HG03060 (cell line): ENCODE measurements around the gene GCHFR.
A peak's percentile ranks its signal among the peaks of the same experiment; 100 is the strongest.

Source experiments
- ATAC-seq: cut with Tn5 transposase; IDR thresholded peaks from one replicate; pipeline ENCODE4 v1.9.1; 2021; ENCODE audit warnings: low read depth, moderate number of reproducible peaks; ENCODE audit not compliant: unreplicated experiment

The GCHFR gene

DNA sequence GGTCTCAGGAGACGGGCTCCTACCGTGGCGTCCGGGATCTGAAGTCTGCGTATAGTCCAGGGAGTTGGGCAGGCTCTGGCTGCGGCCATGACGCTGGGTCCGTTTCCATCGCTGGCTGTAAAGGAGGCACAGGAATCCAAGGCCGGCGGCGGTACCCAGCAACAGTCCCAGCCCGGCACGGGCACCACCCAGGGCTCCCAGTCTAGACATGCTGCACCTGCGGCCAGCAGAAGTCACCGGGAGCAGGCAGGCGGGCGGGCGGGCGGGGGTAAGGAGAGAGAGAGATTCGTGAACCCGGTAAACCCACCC lies 9.3 kb upstream of the GCHFR start:
- no peak for ATAC-seq

- no peak for ATAC-seq
Observed at GRCh38 chr15:40754883-40755811, 8.7 kb upstream of the GCHFR start, which contains the start of gene RMDN3. Gene RMDN3, minus strand, starts transcription at chr15:40755254. Its CDS starts 471 bp downstream, at chr15:40754783.

GRCh38 chr15:40755812-40756208 lies 8.1 kb upstream of the GCHFR start:
- ATAC-seq = no peak

GRCh38 chr15:40756938-40757337 lies 6.9 kb upstream of the GCHFR start:
- no peak for ATAC-seq

DNA sequence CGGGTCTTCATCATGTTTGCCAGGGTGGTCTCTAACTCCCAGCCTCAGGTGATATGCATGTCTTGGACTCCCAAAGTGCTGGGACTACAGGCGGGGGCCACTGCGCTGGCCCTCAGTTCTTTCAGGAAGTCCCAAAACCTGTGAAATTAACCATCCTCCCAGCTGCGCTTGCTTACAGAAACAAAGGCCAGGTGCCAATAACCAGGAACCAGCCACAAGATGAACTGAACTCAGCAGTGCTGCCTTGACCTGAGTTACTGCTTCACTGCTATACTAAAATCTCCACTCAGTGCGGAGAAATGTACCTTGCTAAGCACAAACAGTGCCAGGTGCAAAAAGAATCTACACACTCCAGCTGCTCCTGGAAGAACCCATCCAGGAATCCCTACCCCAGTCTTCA lies 3.9 kb upstream of the GCHFR start:
- ATAC-seq = no peak

- ATAC-seq = no peak
Observed at GRCh38 chr15:40762919-40763800, 708 bp upstream of the GCHFR start.

DNA sequence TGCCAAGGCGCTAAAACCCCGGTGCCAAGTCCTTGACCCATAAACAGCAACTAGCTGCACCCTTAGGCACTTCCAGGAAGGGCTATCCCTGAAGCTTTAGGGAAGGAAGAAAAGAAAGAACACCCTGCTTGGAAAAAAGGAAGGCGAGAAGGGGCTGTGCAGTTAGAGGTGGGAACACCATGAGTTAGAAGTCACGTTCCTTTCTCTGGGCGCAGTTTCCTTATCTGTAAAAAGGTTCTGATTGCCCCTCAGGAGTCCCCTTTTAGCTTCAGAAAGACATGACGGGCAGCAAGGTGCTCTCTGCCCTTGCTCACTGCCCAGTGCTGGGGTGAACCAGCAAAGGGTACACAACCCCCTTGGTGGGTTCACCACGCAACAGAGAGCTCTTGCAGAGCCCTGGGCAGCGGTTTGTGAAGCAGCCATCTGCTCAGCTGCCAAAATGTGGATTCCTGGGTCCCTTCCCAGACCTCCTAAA lies 798 bp downstream of the GCHFR start:
- no peak for ATAC-seq

DNA sequence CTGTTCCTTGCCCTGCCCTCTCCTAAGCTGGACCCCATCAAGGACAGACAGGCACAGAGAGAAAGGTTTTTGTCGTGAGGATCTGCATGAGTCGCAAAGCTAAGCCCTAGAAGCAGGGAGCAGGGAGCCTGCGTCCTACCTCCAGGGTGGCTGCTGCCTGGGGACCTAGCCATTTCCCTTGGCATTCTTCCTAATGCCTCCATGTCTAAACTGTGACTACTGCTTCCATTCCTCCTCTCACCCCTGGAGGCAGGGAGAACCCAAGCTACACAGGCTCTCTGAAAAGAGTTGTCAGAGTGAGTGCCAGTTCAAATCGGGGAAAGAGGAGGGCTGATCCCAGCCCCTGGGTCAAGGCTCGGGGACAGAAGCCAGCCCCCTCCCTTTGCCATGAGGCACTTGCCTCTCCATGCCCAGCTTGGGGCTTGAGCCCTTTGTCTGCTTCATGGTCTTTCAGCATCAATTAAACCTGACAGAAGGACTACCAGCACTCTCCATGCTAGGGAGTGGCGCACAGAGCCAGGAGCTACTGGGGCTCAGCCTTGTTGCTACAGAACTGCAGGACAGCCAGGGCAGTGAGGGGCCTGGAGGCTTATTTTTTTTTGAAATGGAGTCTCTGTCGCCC lies 2.4 kb downstream of the GCHFR start:
- ATAC-seq = no peak

- no peak for ATAC-seq
Observed at GRCh38 chr15:40766906-40767837, 3.3 kb downstream of the GCHFR start.

DNA sequence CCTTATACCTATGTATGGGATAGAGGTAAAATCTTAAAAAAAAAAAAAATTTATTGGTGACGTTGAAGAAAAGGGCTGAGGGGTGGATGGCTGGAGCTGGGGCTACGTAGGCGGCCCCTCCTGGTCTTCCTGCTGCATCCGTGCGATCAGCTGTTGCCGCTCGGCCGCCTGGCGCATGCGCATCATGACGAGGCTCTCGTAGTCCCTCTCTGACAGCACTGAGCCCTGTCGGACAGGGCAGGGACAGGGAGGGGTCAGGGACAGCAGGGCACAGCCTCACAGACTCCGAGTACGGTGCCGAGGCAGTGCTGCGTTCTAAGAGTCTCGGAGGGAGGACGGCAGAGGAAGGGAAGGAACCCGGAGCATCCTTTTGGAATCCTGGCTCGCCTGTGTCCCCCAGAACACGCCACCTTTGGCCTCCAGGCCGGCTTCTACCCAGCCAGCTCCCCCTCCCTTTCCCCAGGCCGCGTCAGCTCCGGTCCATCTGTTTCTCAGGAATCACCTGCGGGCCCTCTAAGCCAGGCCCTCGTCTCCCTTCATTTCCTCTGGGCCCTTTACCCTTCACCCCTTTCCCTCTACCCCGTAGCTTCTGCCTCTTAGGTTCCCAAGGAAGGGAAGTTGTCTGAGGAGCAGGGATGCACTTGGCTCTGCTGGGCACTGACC lies 4.1 kb downstream of the GCHFR start:
- no peak for ATAC-seq

DNA sequence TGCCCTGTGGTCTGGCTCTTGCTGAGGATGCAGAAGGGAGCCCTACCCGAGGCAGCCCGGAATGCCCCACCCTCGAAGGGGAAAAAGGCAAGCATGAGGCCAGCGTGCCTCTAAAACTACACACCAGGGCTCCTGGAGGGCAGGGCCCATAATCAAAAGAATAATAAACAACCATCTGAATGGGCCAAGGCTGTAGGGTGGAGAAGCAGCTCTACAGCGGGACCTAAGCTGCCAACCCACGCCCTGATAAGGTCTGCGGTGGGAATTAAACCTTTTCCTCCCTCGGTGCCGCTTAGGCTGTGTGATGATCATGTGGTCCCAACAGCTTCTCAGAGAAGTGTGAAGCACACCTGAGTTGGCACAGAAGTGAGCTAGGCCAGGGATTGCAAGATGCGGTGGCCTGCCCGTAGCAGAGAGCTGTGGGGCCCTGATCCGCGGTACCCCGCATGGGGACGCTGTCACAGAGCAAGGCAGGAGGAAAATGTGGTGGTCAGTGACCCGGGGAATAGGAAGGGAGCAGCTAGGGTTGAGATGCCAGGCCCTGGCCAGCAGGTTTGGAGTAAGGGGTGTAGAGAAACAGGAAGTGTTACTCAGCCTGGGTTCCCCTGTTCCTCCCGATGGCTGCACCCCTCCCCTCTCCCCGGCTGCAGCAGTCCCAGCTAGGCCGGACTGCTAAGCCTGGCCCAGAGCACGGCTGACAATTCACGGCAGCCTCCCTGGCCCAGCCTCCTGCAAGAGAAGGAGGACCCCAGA lies 4.8 kb downstream of the GCHFR start:
- no peak for ATAC-seq

- ATAC-seq = peak; percentile 40
Observed at GRCh38 chr15:40769274-40770146, 5.6 kb downstream of the GCHFR start, which contains the start of gene C15orf62. Gene C15orf62, plus strand, starts transcription at chr15:40769980. Its CDS starts 516 bp downstream, at chr15:40770496.

GRCh38 chr15:40770147-40770721 lies 6.4 kb downstream of the GCHFR start:
- ATAC-seq = no peak

GRCh38 chr15:40771242-40771641 lies 7.4 kb downstream of the GCHFR start:
- ATAC-seq = no peak

- ATAC-seq = no peak
Observed at GRCh38 chr15:40772014-40772413, 8.1 kb downstream of the GCHFR start.

- no peak for ATAC-seq
Observed at GRCh38 chr15:40773496-40773895, 9.6 kb downstream of the GCHFR start.

DNA sequence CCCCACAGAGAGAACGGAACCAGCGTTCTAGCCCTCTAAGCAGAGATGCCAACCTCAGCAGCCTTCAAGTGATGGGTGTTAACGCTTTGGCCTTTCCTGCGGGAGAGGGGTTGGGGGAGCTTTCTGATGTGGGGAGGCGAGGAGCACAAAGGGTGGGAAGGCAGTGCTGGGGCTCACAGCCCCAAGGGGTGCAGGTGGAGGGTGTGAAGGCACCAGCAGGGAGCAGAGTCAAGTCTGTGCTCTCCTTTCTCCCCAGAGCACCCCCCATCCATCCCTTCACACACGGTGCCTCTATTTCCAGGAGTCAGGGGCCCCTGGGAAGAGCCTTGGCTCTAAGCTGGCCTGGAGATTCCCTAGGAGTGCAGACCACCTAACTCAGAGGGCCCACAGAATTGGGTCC lies 10.0 kb downstream of the GCHFR start:
- no peak for ATAC-seq
